MCF 10A (cell line): ENCODE measurements around the gene FSTL1. TPM values are rescaled to one million over a fixed set of nuclear protein-coding genes. Genes with fewer than 3 reads are reported as not detected.
A peak's percentile ranks its signal among the peaks of the same experiment; 100 is the strongest.

Experiments
- BruUV-seq: library from RNA; stranded (reverse); fragments of 400-500 nt; replicated peaks from 2 replicates; lab custom pipeline; 2021; lab: Mats Ljungman, UMichigan
- CTCF ChIA-PET: fragments of 300-600 bp; sonication (Branson Sonifier 250); formaldehyde crosslinking; extraction: SDS; loops from one replicate; lab custom pipeline; 2021; ENCODE audit warnings: antibody characterized with exemption, inconsistent platforms; lab: Yijun Ruan, JAX
- POLR2A ChIA-PET: fragments of 300-600, 350-650 bp; sonication (Branson Sonifier 250); formaldehyde crosslinking; extraction: SDS; loops from one replicate; lab custom pipeline; 2020; ENCODE audit warnings: antibody characterized with exemption, inconsistent platforms; lab: Yijun Ruan, JAX
- DNase-seq: peaks from one replicate; pipeline ENCODE4 v3.0.0-alpha.2; 2018; ENCODE audit not compliant: unreplicated experiment
- H3K27ac Mint-ChIP-seq: one replicate; pipeline ENCODE4 v1.8.0; 2022; ENCODE audit warnings: mild to moderate bottlenecking, low read depth, mixed read lengths; ENCODE audit not compliant: unreplicated experiment
- H3K27me3 Mint-ChIP-seq: one replicate; pipeline ENCODE4 v1.8.0; 2022; ENCODE audit warnings: mixed read lengths; ENCODE audit not compliant: insufficient read depth, unreplicated experiment
- H3K36me3 Mint-ChIP-seq: one replicate; pipeline ENCODE4 v1.8.0; 2022; ENCODE audit warnings: mild to moderate bottlenecking, moderate library complexity, mixed read lengths; ENCODE audit not compliant: insufficient read depth, unreplicated experiment
- H3K4me1 Mint-ChIP-seq: one replicate; pipeline ENCODE4 v1.8.0; 2022; ENCODE audit warnings: mixed read lengths; ENCODE audit not compliant: insufficient read depth, unreplicated experiment
- H3K4me3 Mint-ChIP-seq: one replicate; pipeline ENCODE4 v1.8.0; 2022; ENCODE audit warnings: mild to moderate bottlenecking, moderate library complexity, mixed read lengths; ENCODE audit not compliant: unreplicated experiment
- H3K9me3 Mint-ChIP-seq: one replicate; pipeline ENCODE4 v1.8.0; 2022; ENCODE audit warnings: mixed read lengths; ENCODE audit not compliant: unreplicated experiment
- CTCF ChIP-seq: fragments of 200-600 bp; IDR thresholded peaks from one replicate; pipeline ENCODE4 v1.8.0; 2022; ENCODE audit warnings: antibody characterized with exemption, mild to moderate bottlenecking; ENCODE audit not compliant: unreplicated experiment
- intact Hi-C: fragments of 100-400 bp; cut with micrococcal nuclease; formaldehyde crosslinking; loops from 2 replicates; pipeline ENCODE4 v1.14.1; 2022
- total RNA-seq: library from RNA; stranded (reverse); gene quantifications from 2 replicates; pipeline ENCODE4 v1.2.3, GENCODE V29; 2022

Gene FSTL1
- total RNA-seq, 1 experiment from 2014 or later, result 56.4 TPM

GRCh38 chr3:120489421-120489820 is 38.6 kb upstream of the FSTL1 start:
- Mint-ChIP-seq H3K36me3 (no peaks in the 10 kb centered on the region), H3K4me3 (no peak overlapping the region), H3K4me1 (peaks cover 12% of the 10 kb centered on the region), H3K9me3 (peaks cover 9% of the 10 kb centered on the region), H3K27ac (no peak overlapping the region), H3K27me3 (no peaks in the 10 kb centered on the region)
- no peak for TF ChIP-seq CTCF
- intact Hi-C loops, result no loop called here
- BruUV-seq, result no TSS peak
- ChIA-PET POLR2A (no interaction called here), CTCF (no interaction called here)
- DNase-seq, result no peak

GRCh38 chr3:120488296-120488695 is 37.5 kb upstream of the FSTL1 start:
- TF ChIP-seq CTCF, result no peak
- Mint-ChIP-seq H3K9me3 (no peaks in the 10 kb centered on the region), H3K4me1 (peaks cover 12% of the 10 kb centered on the region), H3K27me3 (no peaks in the 10 kb centered on the region), H3K27ac (no peak overlapping the region), H3K36me3 (no peaks in the 10 kb centered on the region), H3K4me3 (no peak overlapping the region)
- ChIA-PET CTCF (interaction anchor here (0.7 to 1.4 kb wide), 3 partner anchors 19 to 111 kb away, joined by 3 read pairs; no protein-coding TSS in a partner anchor), POLR2A (interaction anchor here (0.7 to 1.0 kb wide), 2 partner anchors 138 to 318 kb away, joined by 3 read pairs; no protein-coding TSS in a partner anchor)
- intact Hi-C loops, result no loop called here
- no TSS peak for BruUV-seq
- no peak for DNase-seq

- H3K27me3 Mint-ChIP-seq, result no peaks in the 10 kb centered on the region
- peak overlapping the region; percentile 29 for H3K27ac Mint-ChIP-seq
- no peak for TF ChIP-seq CTCF
- intact Hi-C loops, result no loop called here
- no TSS peak for BruUV-seq
- ChIA-PET CTCF (interaction anchor here (0.6 kb wide), 1 partner anchor 787 kb away, joined by 6 read pairs; no protein-coding TSS in a partner anchor), POLR2A (interaction anchor here (1.0 kb wide), 1 partner anchor 317 kb away, joined by 3 read pairs; no protein-coding TSS in a partner anchor)
- peaks cover 12% of the 10 kb centered on the region for H3K4me1 Mint-ChIP-seq
- H3K36me3 Mint-ChIP-seq, result no peaks in the 10 kb centered on the region
- no peak for DNase-seq
- H3K4me3 Mint-ChIP-seq, result peak overlapping the region; percentile 32
- no peaks in the 10 kb centered on the region for H3K9me3 Mint-ChIP-seq
Observed at GRCh38 chr3:120487191-120487650, 36.4 kb upstream of the FSTL1 start.

- no peak for TF ChIP-seq CTCF
- BruUV-seq, result no TSS peak
- no peaks in the 10 kb centered on the region for H3K27me3 Mint-ChIP-seq
- H3K36me3 Mint-ChIP-seq, result no peaks in the 10 kb centered on the region
- ChIA-PET POLR2A (no interaction called here), CTCF (no interaction called here)
- no peak for DNase-seq
- no peak overlapping the region for H3K27ac Mint-ChIP-seq
- H3K9me3 Mint-ChIP-seq, result no peaks in the 10 kb centered on the region
- no peaks in the 10 kb centered on the region for H3K4me1 Mint-ChIP-seq
- intact Hi-C loops, result no loop called here
- no peak overlapping the region for H3K4me3 Mint-ChIP-seq
Observed at GRCh38 chr3:120481081-120481480, 30.3 kb upstream of the FSTL1 start.
